OCI-M1 (cell line): ENCODE measurements around the gene ZBTB33.

Experiments used
- DNase-seq: peaks from one replicate; lab custom pipeline; 2025; lab: John Stamatoyannopoulos, UW

The ZBTB33 gene, protein sequence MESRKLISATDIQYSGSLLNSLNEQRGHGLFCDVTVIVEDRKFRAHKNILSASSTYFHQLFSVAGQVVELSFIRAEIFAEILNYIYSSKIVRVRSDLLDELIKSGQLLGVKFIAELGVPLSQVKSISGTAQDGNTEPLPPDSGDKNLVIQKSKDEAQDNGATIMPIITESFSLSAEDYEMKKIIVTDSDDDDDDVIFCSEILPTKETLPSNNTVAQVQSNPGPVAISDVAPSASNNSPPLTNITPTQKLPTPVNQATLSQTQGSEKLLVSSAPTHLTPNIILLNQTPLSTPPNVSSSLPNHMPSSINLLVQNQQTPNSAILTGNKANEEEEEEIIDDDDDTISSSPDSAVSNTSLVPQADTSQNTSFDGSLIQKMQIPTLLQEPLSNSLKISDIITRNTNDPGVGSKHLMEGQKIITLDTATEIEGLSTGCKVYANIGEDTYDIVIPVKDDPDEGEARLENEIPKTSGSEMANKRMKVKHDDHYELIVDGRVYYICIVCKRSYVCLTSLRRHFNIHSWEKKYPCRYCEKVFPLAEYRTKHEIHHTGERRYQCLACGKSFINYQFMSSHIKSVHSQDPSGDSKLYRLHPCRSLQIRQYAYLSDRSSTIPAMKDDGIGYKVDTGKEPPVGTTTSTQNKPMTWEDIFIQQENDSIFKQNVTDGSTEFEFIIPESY

DNA sequence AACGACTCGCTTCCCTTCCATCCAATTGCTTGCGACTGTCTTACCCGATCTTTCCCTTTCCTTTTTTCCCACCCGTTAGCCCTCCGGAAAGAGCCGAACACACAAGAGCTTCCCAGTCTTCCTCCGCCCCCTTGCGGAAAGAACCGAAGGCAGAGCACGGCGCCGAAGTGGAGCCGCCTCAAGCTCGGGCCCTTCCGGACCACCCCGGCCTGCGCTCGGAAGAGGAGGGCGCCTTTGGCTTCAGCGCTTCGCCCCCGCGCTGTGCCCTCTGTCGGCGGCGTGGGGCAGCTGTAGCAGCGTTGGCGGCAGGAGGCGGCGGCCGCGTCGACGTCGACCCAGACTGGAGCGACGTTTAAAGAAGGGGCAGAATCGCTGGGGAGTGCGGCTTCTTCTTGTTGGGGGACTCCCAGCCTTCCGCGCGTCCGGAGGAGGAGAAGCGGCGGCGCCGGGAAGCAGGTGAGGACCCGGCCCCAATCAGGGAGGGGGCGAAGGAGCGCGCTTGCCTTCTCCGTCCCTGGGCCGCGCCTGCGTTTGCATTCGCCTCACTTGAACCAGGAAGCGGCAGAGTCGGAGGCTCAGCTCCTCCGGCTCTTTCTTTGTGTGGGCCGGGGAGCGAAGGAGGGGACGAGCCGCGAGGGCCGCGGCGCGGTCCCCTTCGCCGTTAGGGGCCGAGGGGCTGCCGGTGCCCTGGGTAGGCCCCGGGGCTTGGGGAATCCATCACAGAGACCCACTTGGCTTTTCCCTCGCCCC lies at the start of gene ZBTB33:
Gene ZBTB33 (plus strand): TSS at position 291 of the 750 bp plus-strand sequence. CDS start 2,604 bp downstream, outside the sequence.
- peak; percentile 96 for DNase-seq

DNA sequence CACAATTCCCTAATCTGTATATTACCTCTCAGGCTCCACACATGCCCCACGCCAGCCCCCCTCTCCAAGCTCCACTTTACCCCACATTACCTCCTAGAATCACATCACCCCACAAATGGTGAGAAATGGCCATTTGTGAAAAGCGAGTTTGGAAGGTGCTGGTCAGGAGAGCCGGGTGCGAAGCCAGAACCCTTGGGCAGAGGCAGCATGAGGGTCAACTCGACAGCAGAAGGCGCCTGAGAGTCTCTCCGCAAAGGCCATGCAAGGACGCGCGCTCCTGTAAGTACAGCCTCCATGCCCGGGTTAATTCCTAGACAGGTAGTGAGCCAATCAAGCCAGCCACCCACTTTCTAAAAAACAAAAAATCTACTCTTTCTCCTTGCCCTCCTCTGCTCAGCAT lies 49.8 kb upstream of the ZBTB33 start:
- no peak for DNase-seq

DNA sequence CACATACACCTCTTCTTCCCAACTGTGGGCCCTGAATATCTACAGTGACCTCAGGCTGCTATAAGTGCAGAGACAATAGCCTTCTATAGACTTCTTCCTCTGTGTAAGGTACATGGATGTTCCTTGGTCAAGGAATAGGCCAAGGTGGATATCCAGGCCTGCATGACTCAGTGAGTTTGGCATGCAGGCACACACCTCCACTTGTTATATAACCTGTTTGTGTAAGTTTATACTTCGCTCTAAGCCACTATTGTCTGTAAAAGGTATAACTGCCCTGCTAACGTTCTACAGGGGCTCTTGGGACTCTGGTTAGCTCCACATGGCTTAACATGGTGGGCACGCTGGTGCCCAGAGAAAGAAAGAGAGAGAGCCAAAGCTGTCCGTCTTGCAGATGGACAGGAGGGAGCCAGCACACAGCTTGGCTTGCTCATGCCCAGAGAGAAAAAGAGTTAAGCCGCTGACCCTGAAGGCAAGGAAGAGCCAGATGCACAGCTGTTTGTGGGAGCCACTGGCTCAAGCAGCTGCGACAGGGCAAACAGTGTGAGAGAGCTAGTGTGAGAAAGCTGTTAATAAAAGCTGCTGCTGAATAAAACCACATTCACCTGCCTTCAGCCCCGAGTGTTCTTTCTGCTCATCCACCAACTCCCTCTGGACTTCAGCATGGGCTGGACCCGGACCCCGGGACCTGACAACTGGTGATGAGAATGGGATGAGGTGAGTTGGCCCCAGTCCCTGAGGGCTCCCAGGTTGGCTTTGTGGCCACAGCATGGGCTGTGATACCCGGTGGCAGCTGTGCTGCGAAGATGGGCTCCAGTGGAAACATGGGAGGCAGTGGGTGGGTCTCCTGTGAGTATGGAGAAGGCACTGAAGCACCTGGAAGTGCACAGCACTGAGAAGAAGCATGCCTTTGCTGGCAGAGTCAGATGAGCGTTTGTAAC lies 44.5 kb upstream of the ZBTB33 start:
- DNase-seq = no peak

DNA sequence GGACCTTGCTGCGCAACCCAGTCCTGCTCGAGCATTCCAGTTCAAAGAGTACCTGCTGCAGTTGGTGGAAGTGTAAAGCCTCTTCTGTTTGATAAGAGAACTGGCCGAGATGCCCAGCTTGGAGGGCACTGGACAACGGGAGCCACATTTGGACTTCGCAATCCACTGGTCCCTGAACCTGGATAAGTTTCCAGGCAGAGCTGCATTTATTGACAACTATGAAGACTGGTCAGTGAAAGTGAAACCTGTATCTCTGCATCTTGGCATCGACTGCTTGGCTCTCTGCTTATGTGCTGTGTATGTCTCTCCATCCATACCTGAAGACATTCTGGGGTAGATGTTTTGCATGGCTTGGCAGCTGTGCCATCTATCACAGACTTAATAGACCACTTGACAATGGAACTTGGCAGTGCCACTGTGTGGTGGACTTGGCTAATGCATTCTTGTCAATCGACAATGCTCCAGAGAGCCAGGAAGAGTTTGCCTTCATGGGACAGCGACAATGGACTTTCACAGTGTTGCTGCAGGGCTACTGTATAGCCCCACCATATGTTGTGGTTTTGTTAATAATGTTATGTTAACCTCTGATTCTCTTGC lies 43.5 kb upstream of the ZBTB33 start:
- DNase-seq = no peak

DNA sequence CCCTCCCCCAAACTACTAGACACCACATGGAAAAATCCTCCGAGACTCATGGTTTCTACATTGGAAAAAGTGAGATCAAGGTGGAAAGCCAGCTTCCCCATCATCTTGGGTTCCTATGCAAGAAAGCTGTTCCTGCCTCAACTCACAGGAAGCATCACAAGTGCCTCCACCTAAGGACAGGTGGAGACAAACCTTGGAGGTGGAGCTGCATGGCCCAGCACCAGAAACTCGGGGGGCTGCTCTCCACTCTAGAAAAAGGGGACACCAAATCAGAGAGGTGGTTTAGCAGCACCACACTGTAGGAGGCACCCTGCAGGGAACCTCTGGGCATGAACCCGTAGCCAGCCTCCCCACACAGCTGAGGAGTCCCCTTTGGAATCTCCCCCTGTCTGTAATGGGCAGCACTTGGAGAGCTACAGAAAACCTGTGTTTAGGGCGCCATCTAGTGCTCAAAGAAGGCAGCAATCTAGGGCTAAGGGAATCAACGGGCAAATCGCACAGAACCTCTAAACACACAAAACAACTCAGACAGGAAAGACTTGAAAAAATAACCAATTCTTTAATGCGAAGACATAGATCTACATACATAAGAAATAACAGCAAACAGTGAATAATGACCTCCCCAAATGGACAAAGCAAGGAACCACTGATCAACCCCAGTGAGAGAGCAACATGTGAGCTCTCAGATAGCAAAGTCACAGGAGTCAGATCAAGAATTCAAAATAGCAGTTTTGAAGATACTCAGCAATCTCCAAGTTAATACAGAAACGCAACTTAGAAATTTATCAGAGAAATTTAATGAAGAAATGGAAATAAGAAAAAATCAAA lies 37.0 kb upstream of the ZBTB33 start:
- DNase-seq = peak; percentile 78

DNA sequence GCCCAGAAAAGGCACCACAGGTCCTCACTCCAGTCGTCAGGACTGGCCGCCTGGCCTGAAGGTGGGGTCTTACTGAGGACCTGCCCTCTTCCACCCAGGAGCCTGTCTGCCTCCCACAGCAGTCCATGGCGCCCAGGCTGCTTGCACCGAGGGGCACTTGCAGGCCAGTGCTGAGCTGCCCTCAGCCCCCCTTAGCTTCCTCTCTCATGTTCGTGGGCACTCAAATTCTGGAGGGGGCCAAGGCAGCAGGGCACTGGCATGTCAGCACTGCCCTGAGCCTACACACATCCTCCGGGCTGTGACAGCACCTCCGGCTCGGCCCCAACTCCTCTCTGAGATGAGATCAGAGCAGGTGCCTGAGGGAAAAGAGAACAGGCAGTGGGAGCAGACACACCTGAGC lies 27.2 kb upstream of the ZBTB33 start:
- no peak for DNase-seq

DNA sequence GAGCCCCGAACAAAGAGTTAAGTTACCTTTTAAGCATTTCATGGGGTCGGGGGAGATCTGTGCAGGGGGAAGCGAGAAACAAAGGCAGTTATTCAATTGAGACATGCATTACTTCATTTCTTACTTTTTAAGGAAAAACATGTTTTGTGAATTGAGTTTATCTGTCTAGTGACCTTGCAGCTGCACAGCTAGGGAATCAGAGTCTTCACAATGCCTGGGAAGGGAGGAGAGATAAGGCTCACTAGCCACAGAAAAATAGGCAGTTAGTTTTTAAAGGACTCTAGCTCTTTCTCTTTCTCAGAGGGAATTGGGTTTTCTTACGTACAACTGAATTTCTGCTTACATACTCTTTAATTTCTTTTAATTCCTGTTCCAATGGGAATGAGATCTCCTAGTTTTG lies 26.2 kb upstream of the ZBTB33 start:
- peak; percentile 76 for DNase-seq

DNA sequence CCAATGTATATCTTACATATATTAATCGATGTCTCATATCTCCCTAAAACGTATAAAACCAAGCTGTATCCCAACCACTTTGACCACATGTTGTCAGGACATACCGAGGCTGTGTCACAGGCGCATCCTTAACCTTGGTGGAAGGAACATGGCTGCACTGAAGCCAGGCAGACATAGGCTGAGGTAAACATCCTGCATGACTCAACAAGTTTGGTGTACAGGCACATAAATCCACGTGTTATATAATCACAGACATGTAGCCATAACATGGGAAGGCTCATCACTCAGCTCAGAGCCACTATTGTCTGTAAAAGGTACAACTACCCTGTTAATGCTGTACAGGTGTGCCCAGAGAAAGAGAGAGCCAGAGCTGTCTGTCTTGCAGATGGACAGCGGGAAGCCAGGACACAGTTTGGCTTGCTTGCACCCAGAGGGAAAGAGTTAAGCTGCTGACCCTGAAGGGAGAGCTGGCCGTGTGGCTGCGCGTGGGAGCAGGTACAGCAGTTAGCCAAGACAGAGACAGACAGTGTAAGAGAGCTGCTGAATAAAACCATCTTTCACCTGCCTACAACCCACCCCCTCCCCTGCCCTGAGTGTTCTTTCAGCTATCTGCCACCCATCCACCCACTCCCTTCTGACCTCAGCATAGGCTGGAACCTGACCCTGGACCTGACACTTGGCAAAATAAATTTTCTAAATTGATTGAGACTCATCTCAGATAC lies 22.3 kb upstream of the ZBTB33 start:
- no peak for DNase-seq

DNA sequence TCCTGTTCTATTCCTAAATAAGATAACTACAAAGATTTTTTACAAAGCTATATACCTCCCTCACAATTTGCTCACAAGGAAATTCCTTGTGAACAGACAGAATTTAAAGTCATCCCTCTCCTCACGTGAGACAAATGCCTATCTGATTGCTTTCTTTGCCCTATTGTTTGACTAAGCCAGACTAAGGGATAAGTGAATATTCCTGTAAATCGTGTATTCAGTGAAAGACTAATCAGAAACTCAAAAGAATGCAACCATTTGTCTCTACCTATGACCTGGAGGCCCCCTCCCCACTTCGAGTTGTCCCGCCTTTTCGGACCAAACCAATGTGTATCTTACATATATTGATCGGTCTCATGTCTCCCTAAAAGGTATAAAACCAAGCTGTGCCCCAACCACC lies 15.3 kb upstream of the ZBTB33 start:
- DNase-seq = no peak

DNA sequence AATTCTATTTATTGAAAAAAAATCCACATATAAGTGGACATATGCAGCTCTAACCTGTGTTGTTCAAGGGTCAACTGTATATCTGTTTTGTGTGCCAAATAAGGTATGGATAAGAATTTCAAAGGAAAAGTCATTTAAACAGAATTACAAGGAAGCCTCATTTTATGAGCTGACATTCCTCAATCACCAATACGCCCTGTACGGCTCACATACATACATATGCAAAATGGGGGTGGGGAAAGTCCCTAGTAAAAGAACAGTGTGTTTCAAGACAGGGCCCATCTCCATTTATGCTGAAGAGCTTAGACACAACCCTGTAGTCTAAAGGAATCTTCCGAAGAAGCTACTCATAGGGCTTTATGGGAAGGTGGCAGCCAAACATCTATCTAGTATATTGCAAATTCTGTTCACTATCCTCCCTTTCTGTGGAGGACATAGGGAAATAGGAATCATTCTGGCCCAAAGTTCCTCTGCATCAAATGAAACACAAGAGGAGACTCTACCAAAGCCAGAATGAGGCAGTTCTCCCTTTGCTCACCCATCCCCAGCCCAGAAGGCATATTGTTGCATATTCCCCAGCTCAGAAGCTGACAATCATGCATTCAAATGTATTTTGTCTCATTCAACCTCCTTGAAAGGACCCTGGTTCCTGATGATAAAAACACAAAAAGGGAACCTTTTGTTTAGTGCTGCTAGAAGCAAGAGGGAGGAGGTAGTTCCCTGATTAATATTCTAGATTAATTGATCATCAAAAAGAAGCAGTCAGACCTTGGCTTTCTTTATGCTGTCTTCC lies 13.7 kb upstream of the ZBTB33 start:
- DNase-seq = peak; percentile 72

DNA sequence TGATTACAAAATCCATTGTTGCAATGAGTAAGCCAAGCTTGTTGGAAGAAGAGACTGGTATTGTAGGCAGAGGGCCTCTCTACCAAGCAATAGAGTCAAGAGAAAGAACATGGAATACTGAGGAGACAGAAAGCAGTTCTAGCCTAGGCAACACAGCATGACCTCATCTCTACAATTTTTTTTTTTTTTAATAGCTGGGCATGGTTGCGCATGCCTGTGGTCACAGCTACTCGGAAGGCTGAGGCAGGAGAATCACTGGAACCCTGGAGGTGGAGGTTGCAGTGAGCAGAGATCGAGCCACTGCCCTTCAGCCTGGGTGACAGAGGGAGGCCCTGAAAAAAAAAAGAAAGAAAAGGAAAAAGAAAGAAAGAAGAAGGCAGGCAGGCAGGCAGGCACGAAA lies 11.7 kb upstream of the ZBTB33 start:
- DNase-seq = peak; percentile 68

DNA sequence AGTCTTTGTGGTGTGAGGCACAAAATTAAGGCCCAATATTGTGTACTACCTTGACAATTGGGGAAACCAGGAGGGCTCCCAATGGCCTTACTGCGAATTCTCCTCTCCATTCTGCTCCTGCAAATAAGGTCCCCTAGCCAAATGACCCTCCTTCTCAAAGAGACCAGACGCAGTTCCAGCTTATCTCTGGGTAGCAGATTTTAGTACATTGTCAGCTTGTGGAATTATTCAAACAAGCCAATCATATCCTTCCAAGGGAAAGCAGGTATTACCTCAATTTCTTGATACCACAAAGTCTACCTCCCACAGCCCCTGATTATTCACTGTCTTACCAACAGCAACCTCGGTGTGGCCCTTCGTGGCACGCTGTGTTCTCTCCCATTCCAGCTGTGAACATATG lies 7.8 kb upstream of the ZBTB33 start:
- DNase-seq = peak; percentile 80

DNA sequence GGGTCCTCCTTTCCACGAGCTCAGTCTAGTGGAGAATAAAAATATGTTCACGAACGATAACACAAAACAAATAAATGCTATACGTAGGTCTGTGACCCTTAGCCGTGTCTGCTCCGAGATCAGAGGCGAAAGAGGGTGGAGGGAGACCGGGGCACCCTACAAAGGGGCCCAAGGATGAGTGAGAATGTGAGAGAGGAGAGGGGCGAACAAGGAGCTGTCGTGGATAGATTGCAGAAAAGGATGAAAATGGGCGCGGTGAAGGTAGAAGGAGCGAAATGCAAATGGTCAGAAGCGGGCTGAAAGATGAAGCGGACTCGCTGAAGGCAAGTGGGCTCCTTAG lies 6.2 kb upstream of the ZBTB33 start:
- no peak for DNase-seq

DNA sequence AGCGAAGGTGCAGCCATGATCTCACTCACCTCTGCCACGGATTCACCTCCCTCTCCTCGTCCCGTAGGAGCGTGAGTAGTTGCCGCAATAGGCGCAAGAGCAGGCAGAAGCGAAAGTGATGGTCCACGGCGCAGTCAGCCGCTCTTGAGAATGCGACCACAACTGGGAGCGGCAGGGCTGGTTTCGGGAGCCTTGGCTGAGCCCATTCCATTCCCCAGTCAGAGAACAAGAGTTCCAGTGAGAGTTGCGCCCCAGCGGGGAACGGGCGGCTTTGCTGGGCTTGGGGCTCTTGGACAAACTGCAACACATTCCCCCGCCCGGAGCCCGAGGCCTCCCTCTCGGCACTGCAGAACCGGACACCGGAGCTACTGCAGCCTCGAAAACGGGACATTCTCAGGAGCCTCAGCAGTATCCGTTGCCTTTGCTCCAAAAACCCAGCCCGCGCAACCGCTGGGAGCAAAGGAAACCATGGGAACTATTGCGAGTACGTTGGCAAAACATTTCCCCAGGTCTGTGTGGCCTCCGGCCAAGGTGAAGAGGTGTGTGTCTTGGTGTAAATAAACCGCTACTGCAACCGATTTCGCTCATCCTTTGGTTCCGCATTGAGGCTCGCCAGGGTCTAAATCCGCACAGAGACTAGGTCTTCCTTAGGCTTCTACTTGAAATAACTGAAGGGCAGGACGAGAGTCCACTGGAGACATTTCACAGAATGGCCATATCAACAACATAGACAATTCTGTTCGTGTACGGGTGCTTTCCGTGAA lies 5.7 kb upstream of the ZBTB33 start:
- DNase-seq = peak; percentile 89

DNA sequence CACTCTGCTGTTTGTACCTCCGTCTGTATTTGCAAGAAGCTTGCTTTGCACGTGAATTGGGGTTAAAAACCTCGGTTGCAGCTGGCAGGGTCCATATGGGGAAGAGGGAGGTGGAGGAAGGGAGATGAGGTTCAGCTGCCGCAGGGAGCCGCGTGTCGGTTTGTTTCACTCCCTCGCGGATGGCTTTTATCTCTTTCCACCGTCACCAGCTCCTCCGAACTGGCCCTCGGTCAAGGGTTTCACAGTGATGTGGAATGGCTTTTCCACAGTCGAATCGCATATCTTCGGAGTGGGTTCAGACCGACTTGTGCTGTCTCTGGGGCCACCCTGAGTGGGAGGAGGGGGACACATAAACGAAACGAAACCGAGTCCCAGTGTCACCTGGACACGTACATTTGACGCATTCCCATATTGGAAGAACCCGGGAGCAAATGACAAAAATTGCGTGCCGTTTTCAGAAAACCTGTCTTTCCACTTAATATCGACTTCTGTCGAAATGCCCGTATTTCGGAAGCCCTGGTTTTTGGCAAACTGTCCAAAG lies 929 bp downstream of the ZBTB33 start:
- peak; percentile 68 for DNase-seq

DNA sequence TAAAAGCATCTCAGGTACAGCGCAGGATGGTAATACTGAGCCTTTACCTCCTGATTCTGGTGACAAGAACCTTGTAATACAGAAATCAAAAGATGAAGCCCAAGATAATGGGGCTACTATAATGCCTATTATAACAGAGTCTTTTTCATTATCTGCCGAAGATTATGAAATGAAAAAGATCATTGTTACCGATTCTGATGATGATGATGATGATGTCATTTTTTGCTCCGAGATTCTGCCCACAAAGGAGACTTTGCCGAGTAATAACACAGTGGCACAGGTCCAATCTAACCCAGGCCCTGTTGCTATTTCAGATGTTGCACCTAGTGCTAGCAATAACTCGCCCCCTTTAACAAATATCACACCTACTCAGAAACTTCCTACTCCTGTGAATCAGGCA lies 3.2 kb downstream of the ZBTB33 start:
- DNase-seq = no peak

DNA sequence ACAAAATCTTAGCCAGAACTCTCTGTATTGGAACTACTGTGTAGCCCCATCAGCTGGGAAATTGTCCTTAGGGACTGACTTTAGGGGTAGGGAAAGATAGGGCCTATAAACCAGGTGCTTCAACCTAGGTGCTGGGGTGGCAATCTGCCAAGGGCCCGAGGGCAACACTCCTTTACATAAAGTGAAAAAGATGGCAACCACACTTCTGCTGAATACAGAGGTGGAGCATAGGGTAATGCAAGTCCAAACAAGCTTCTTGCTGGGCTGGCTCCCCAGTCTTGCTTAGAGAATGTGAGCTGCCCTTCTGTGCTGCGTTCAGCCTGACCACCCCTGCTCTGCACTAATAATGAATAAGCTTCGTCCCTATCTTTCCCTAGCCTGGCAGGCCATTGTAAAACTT lies 9.8 kb downstream of the ZBTB33 start:
- DNase-seq = no peak
